NCI-H146 treated with DMSO at 0.1 percent for 48 hours (cell line): Measurements from ENCODE around the gene VPS4A.

Source experiments
- DNase-seq: peaks from one replicate; lab custom pipeline; 2025; ENCODE audit not compliant: unreplicated experiment; lab: John Stamatoyannopoulos, UW

VPS4A gene

DNA sequence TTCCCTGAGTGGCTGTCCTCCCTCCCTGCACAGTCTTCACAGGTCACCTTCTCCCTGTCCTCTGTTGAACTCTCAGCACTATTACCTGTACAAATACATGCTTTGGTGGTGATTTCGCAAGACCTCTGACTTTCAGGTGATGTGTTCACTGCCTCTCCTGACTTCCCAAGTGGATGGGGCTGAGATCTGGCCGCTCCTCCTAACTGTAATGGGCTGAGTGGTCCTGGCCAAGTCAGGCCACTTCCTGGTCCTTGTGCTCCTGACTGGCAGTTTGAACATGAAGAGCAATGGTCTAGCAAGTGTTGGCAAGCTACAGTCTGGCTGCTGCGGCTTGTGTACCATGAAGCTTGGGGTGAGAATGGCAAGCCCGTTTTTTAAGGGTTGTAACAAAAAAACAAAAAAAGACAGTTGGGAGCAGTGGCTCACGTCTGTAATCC lies 52.1 kb downstream of the VPS4A start:
- no peak for DNase-seq

DNA sequence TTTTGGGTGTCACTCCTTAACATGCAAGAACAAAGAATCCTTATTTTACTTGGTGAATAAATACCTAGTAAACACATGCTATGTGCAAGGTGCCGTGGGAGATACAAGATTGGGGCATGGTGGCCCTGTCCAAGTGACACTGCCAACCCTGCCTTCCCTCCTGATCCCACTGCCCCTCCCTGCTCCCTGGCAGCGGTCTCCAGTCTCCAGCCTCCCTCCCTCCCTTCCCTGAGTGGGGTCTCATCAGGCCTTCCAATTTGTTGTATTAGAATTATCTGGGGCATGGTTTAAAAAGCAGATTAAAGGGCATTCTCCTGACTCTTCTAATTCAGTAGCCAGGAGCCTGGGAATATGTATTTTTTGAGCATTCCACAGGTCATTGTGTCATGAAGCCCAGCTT lies 52.9 kb downstream of the VPS4A start:
- no peak for DNase-seq

DNA sequence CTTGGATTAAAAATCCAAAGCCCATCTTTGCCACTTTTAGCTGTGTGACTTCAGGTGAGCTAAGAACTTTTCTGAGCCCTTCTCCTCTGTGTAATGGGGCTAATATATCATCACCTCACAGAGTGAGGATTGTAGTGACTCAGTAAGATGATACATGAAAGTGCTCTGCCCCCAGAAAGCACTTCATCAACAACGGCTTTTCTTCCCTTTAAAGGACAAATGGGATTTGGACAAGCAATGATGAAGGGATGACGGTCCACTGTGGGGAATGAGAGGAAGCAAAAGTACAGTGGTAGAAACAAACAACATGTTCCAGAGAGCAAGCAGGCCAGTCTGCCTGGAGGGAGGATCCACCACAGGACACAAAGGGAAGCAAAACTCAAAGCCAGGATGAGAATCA lies 54.8 kb downstream of the VPS4A start:
- no peak for DNase-seq

DNA sequence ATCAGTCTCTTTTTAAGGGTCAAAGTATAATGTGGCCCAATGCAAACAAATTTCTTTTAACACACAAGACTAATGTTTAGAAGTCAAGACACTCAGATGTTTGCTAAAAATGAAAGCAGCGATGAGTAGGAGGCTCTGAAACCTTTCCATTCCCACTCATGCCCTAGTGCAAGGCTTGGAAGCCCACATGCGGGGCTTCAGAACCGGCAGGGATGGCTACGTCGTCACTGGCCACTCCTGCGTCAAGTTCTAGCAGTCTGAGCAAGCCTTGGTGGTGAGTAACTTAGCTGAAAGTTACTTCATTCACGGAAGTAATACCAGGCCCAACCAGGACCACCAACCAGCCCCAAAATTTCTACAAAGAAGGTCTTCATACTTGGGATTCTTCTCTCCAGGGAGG lies 55.3 kb downstream of the VPS4A start:
- no peak for DNase-seq

DNA sequence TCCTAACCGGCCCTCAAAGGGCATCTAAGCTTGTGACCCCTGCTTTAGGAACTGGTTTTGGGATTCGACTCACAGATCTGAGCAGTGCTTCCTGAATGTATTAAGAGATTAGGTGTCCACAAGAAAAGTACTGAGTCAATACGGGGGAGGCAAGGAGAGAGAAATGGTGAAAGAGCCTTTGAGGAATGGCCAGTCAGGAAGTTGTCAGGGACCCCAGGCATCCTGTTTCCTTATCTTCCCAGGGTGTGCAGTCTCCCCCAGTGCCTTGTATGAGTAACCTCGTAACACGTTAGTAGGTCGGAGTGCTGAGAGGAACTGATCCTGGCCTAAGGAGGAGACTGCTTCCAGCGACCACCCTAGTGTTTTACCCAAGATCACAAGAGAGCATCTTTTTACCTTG lies 56.8 kb downstream of the VPS4A start:
- DNase-seq = no peak

DNA sequence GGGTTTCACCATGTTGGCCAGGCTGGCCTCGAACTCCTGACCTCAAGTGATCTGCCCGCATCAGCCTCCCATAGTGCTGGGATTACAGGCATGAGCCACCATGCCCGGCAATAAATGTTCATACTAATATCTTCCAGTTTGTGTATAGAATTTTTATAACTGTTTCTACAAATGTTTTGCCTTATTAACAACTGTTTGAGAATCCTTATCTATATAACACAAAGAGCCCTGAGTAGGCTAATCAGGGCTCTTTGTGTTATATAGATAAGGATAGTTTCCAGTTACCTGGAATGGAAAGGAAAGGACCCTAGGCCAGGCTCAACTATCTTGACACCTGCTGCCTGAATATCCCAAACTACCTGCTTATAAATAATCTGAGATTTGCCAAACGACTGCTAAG lies 57.7 kb downstream of the VPS4A start:
- peak; percentile 26 for DNase-seq

DNA sequence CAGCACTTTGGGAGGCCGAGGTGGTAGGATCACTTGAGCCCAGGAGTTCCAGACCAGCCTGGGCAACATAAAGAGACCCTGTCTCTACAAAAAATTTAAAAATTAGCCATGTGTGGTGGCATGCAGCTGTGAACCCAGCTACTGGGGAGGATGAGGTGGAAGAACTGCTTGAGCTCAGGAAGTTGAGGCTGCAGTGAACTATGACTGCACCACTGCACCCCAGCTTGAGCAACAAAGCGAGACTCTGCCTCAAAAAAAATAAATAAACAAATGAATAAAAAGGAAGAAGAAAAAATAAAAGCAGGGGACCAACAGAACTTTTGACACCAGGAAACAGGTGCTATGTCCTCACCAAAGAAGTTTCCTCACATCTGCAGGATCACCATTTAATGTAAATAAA lies 60.4 kb downstream of the VPS4A start:
- DNase-seq = no peak

DNA sequence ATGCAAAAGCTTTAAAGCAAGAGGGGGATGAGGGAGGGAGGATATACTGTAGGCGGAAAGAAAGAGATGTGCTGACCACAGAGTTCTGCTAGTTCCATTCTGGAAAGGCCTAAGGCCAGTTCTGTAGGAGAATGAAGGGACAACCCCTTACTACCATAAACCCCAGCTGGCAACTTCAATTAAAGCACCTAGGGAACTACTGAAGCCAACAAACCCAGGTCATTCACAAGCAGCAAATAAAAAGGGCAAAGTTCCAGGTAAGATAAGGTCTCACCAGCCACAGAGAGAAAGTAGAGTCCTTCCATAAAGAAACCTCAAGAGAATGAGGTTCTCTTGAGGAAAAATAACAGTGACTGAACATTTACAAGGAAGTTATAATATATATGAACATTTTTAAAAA lies 61.9 kb downstream of the VPS4A start:
- no peak for DNase-seq
